ENCODE data around the gene TSHZ2.
A peak's percentile ranks its signal among the peaks of the same experiment; 100 is the strongest.

The TSHZ2 gene

DNA sequence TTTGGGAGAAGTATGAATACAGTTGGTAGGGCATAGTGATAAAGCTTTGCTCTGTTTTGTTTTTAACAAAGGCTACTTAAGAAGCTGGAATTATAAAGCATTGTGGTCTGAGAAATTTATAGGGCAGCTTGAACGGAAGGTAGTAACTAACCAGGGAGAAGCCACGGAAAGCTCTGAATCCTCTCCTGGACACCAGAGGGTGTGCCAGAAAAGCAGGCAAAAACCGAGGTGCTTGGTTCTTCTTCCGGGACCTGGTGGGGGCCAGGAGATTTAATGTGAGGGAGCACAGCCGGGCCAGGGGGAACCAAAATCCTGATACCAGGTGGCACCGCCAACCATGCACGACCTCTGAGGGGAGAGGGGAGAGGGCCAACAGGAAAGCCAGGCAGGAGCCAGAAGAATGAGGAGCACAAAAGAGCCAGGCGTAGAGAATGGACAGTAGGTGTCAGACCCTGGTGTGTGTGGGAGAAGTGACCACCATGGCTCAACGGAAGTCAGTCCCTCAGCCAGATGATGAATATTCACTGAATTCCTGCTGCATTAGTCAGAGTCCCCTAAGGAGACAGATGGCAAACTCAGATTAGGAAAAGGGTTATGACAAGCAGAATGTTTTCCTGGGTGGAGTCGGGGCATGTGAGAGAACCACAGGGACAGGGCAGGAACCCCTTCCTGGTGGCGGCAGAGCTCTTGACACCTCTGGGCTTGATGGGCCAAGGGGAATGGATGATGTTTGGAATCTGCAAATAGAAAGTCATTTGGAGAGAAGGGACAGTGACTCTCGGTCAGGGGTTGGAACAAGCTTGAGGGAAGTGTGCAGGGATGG lies 359.2 kb downstream of the TSHZ2 start:
- peak; percentile 9 for DNase-seq (ENCODE audit: extremely low spot score)
- CTCF ChIA-PET, result interaction anchor here (0.6 kb wide), 2 partner anchors 17 to 610 kb away, joined by 3 read pairs; no protein-coding TSS in a partner anchor
- POLR2A ChIA-PET, result no interaction called here
- no peak for TF ChIP-seq SP1 (IDR thresholded peaks at IDR 0.05)
- TF ChIP-seq TARDBP (IDR thresholded peaks at IDR 0.05), result no peak
- TF ChIP-seq L3MBTL2 (conservative IDR thresholded peaks at IDR 0.05), result no peak
- TF ChIP-seq ELF4 (IDR thresholded peaks at IDR 0.05), result no peak
- TF ChIP-seq LEF1 (IDR thresholded peaks at IDR 0.05; ENCODE audit: borderline replicate concordance), result no peak
- TF ChIP-seq PKNOX1 (IDR thresholded peaks at IDR 0.05), result no peak
- TF ChIP-seq ZNF384 (IDR thresholded peaks at IDR 0.05), result no peak
- no peak for TF ChIP-seq FOXA1 (IDR thresholded peaks at IDR 0.05)
- TF ChIP-seq BHLHE40 (IDR thresholded peaks at IDR 0.05; ENCODE audit: borderline replicate concordance), result no peak
- no peak for TF ChIP-seq HDGF (IDR thresholded peaks at IDR 0.05; ENCODE audit: borderline replicate concordance)
- no peak for TF ChIP-seq SUZ12 (IDR thresholded peaks at IDR 0.05)

- DNase-seq (ENCODE audit: extremely low spot score), result no peak
- CTCF ChIA-PET, result interaction anchor here (0.6 to 0.7 kb wide), 2 partner anchors 106 to 609 kb away, joined by 3 read pairs; no protein-coding TSS in a partner anchor
- no peak for TF ChIP-seq SUZ12 (IDR thresholded peaks at IDR 0.05)
- no peak for TF ChIP-seq PKNOX1 (IDR thresholded peaks at IDR 0.05)
- TF ChIP-seq LEF1 (IDR thresholded peaks at IDR 0.05; ENCODE audit: borderline replicate concordance), result no peak
- TF ChIP-seq ARNT (IDR thresholded peaks at IDR 0.05), result no peak
- no peak for TF ChIP-seq ZNF384 (IDR thresholded peaks at IDR 0.05)
- no peak for TF ChIP-seq CTBP1 (IDR thresholded peaks at IDR 0.05; ENCODE audit: borderline replicate concordance)
- no peak for TF ChIP-seq FOXA1 (IDR thresholded peaks at IDR 0.05)
- TF ChIP-seq SP1 (IDR thresholded peaks at IDR 0.05), result no peak
- TF ChIP-seq TARDBP (IDR thresholded peaks at IDR 0.05), result no peak
- TF ChIP-seq L3MBTL2 (conservative IDR thresholded peaks at IDR 0.05), result no peak
- TF ChIP-seq ELF4 (IDR thresholded peaks at IDR 0.05), result no peak
- no peak for TF ChIP-seq NFRKB (IDR thresholded peaks at IDR 0.05)
- TF ChIP-seq BHLHE40 (IDR thresholded peaks at IDR 0.05; ENCODE audit: borderline replicate concordance), result no peak
- no peak for TF ChIP-seq FOXK2 (IDR thresholded peaks at IDR 0.05)
- no peak for TF ChIP-seq FOXM1 (IDR thresholded peaks at IDR 0.05; ENCODE audit: borderline replicate concordance)
- no peak for TF ChIP-seq HDGF (IDR thresholded peaks at IDR 0.05; ENCODE audit: borderline replicate concordance)
- POLR2A ChIA-PET, result no interaction called here
These were observed 360.1 kb downstream of the TSHZ2 start for GRCh38 chr20:53332022-53332837.

GRCh38 chr20:53334861-53335260 lies 362.7 kb downstream of the TSHZ2 start:
- DNase-seq (ENCODE audit: extremely low spot score), result no peak
- TF ChIP-seq ZNF384 (IDR thresholded peaks at IDR 0.05) (no peak), FOXM1 (IDR thresholded peaks at IDR 0.05; ENCODE audit: borderline replicate concordance) (no peak), CTBP1 (IDR thresholded peaks at IDR 0.05; ENCODE audit: borderline replicate concordance) (no peak), SP1 (IDR thresholded peaks at IDR 0.05) (no peak), BHLHE40 (IDR thresholded peaks at IDR 0.05; ENCODE audit: borderline replicate concordance) (no peak), FOXK2 (IDR thresholded peaks at IDR 0.05) (no peak)
- CTCF ChIA-PET, result interaction anchor here (1.0 kb wide), 1 partner anchor 1023 kb away, joined by 3 read pairs; no protein-coding TSS in a partner anchor
- POLR2A ChIA-PET, result no interaction called here

GRCh38 chr20:53335555-53335954 lies 363.4 kb downstream of the TSHZ2 start:
- ChIA-PET CTCF (interaction anchor here (0.6 to 1.0 kb wide), 2 partner anchors 384 to 1023 kb away, joined by 3 to 10 read pairs; no protein-coding TSS in a partner anchor), POLR2A (no interaction called here)
- TF ChIP-seq L3MBTL2 (conservative IDR thresholded peaks at IDR 0.05) (no peak), CTBP1 (IDR thresholded peaks at IDR 0.05; ENCODE audit: borderline replicate concordance) (no peak), HDGF (IDR thresholded peaks at IDR 0.05; ENCODE audit: borderline replicate concordance) (no peak), SUZ12 (IDR thresholded peaks at IDR 0.05) (no peak)
- DNase-seq (ENCODE audit: extremely low spot score), result no peak

GRCh38 chr20:53336892-53337291 lies 364.7 kb downstream of the TSHZ2 start:
- TF ChIP-seq PKNOX1 (IDR thresholded peaks at IDR 0.05) (no peak), ZNF384 (IDR thresholded peaks at IDR 0.05) (no peak), TARDBP (IDR thresholded peaks at IDR 0.05) (no peak), L3MBTL2 (conservative IDR thresholded peaks at IDR 0.05) (no peak), ARNT (IDR thresholded peaks at IDR 0.05) (no peak), FOXM1 (IDR thresholded peaks at IDR 0.05; ENCODE audit: borderline replicate concordance) (no peak)
- ChIA-PET POLR2A (no interaction called here), CTCF (no interaction called here)
- no peak for DNase-seq (ENCODE audit: extremely low spot score)

Measured in HEK293T (cell line).